HepG2 (cell line): ENCODE data around the gene SLC22A31. TPM values are rescaled to one million over a fixed set of nuclear protein-coding genes. Genes with fewer than 3 reads are reported as not detected.
A peak's percentile ranks its signal among the peaks of the same experiment; 100 is the strongest.

ENCODE experiments used
- AKAP8 ChIP-seq: sonication (generic); formaldehyde crosslinking; IDR thresholded peaks from 2 replicates; pipeline ENCODE4 v1.5.1; 2020; ENCODE audit warnings: mild to moderate bottlenecking, missing genetic modification reagents
- ATF7-NPFF ChIP-seq: sonication (generic); formaldehyde crosslinking; IDR thresholded peaks from 2 replicates; pipeline ENCODE4 v1.8.1; 2023; ENCODE audit warnings: mild to moderate bottlenecking, low read depth, missing genetic modification reagents, moderate library complexity
- FOXA3 ChIP-seq: IDR thresholded peaks from 2 replicates; pipeline ENCODE4 v1.6.1; 2016; ENCODE audit warnings: missing genetic modification reagents, missing compliant biosample characterization
- HDAC1 ChIP-seq: sonication (generic); formaldehyde crosslinking; IDR thresholded peaks from 2 replicates; pipeline ENCODE4 v1.5.1; 2020; ENCODE audit warnings: mild to moderate bottlenecking, missing genetic modification reagents
- HNF4A ChIP-seq: sonication (generic); formaldehyde crosslinking; IDR thresholded peaks from 2 replicates; pipeline ENCODE4 v1.4.0; 2020; ENCODE audit warnings: missing genetic modification reagents
- HNRNPL ChIP-seq: fragments of 200-400 bp; formaldehyde crosslinking; IDR thresholded peaks from 2 replicates; pipeline ENCODE4 v1.6.1; 2017; ENCODE audit warnings: mild to moderate bottlenecking, low read depth, low read length
- NPAS2 ChIP-seq: sonication (generic); formaldehyde crosslinking; IDR thresholded peaks from 2 replicates; pipeline ENCODE4 v1.8.0; 2022; ENCODE audit warnings: mild to moderate bottlenecking, missing genetic modification reagents, borderline replicate concordance
- PHF20 ChIP-seq: sonication (generic); formaldehyde crosslinking; IDR thresholded peaks from 2 replicates; pipeline ENCODE4 v1.5.0; 2020; ENCODE audit warnings: mild to moderate bottlenecking, missing genetic modification reagents
- PHF21A ChIP-seq: sonication (generic); formaldehyde crosslinking; IDR thresholded peaks from 2 replicates; pipeline ENCODE4 v1.5.0; 2020; ENCODE audit warnings: mild to moderate bottlenecking, missing genetic modification reagents
- RXRB ChIP-seq: IDR thresholded peaks from 2 replicates; pipeline ENCODE4 v1.6.1; 2016; ENCODE audit warnings: borderline replicate concordance, missing genetic modification reagents, missing compliant biosample characterization
- SMAD3 ChIP-seq: sonication (generic); formaldehyde crosslinking; IDR thresholded peaks from 2 replicates; pipeline ENCODE4 v1.4.0; 2020; ENCODE audit warnings: missing genetic modification reagents
- ZNF17 ChIP-seq: sonication (generic); formaldehyde crosslinking; IDR thresholded peaks from 2 replicates; pipeline ENCODE4 v1.5.0; 2020; ENCODE audit warnings: mild to moderate bottlenecking, missing genetic modification reagents
- ZNF260 ChIP-seq: sonication (generic); formaldehyde crosslinking; IDR thresholded peaks from 2 replicates; pipeline ENCODE4 v1.4.0; 2020; ENCODE audit warnings: missing genetic modification reagents, low read depth, mild to moderate bottlenecking, borderline replicate concordance
- ZNF331 ChIP-seq: sonication (generic); formaldehyde crosslinking; IDR thresholded peaks from 2 replicates; pipeline ENCODE4 v1.4.0; 2020; ENCODE audit warnings: missing genetic modification reagents
- ZNF772 ChIP-seq: sonication (generic); formaldehyde crosslinking; IDR thresholded peaks from 2 replicates; pipeline ENCODE4 v1.5.0; 2020; ENCODE audit warnings: mild to moderate bottlenecking, missing genetic modification reagents
- ZNF891 ChIP-seq: sonication (generic); formaldehyde crosslinking; IDR thresholded peaks from 2 replicates; pipeline ENCODE4 v1.5.0; 2020; ENCODE audit warnings: mild to moderate bottlenecking, missing genetic modification reagents
- polyA plus RNA-seq, 8 experiments: library from polyadenylated mRNA; depleted of rRNA in 3 of 8; stranded (reverse) in 7 of 8; unstranded in 1 of 8; fragments of >200 nt; fragmentation: Illumina TruSeq in 4 of 8; extraction: Trizol in 4 of 8; gene quantifications; 2 replicates each; pipeline versions ENCODE4 v1.2.1 to v1.2.3, GENCODE V29; 2011 to 2016; ENCODE audit warnings: low read depth in 4 of 8, missing spikeins in 1 of 8, mixed read lengths in 1 of 8; ENCODE audit not compliant: insufficient read depth in 1 of 8
- total RNA-seq, 5 experiments: library from RNA; depleted of rRNA; stranded (reverse); fragments of >200 nt; fragmentation: Illumina TruSeq; extraction: Trizol; gene quantifications; 2 replicates each; pipeline ENCODE4 v1.2.3, GENCODE V29; 2016; ENCODE audit warnings: low read depth in 1 of 5
- TF ChIP-seq, protein P1 (sequence below): sonication (generic); formaldehyde crosslinking; IDR thresholded peaks from 2 replicates; pipeline ENCODE4 v1.8.1; 2023; ENCODE audit warnings: missing genetic modification reagents, mild to moderate bottlenecking, borderline replicate concordance
- TF ChIP-seq, protein P2 (sequence below): sonication (generic); formaldehyde crosslinking; conservative IDR thresholded peaks from 2 replicates; pipeline ENCODE4 v1.4.0; 2020; ENCODE audit warnings: mild to moderate bottlenecking, missing genetic modification reagents, moderate library complexity
- TF ChIP-seq, protein P3 (sequence below): IDR thresholded peaks from 2 replicates; pipeline ENCODE4 v1.6.1; 2016; ENCODE audit warnings: low read depth, borderline replicate concordance
- TF ChIP-seq, protein P4 (sequence below): IDR thresholded peaks from 2 replicates; pipeline ENCODE4 v1.6.1; 2016; ENCODE audit warnings: low read depth, missing genetic modification reagents, missing compliant biosample characterization

The SLC22A31 gene
- total and polyA plus RNA-seq, 2 of the 13 experiments (the other 11 are each of a cell fraction or from before 2014, with no cell fraction given) = 67.3 to 83.3 TPM

DNA sequence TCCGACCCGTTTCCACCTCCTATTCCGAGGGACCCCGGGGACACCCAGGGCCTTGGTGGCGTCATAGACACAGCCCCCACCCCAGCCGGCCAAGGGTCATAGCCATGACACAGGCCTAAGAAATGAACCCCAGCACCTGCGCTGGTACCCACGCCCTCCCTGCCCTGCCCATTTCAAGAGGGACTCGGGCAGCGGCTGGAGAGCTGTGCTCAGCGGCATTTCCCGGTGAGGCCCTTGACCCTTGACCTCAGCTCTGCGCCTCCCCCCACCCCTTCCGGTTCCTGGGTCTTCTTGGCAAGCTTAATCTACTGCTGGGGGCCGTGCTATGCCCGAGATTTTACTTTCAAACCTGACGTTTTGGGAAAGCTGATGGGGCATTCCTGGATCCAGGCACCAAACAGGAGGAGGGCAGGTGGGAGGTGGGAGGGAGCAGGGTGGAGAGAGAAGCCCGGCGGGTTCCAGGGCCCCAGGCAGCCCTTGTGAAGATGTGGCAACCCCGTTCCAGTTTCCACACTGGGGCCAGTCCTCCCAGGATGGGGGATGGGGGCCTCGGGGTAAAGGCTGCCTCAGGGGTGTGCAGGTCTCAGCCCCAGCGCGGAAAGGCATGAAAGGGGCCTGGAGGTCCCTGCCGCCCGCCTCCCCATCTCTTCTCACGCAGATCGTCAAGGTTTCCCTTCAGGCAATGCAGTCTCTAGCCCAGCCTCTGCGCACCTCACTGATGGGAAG is at the start of gene SLC22A31 (continued):
- TF ChIP-seq HNF4A (CRISPR knock-in tag) (peak; percentile 55), ATF7-NPFF (peak; percentile 46; the same call in 1 of the 2 replicates), ZNF331 (CRISPR knock-in tag) (0 out of 2 replicates have a peak, but pooled peaks have one; percentile 40), ZNF260 (CRISPR knock-in tag) (no peak), RXRB (CRISPR knock-in tag) (peak; percentile 67; the same call in 1 of the 2 replicates), ZNF772 (no peak), HDAC1 (CRISPR knock-in tag) (peak; percentile 75), ZNF891 (CRISPR knock-in tag) (no peak; the same call in 1 of the 2 replicates), PHF21A (0 out of 2 replicates have a peak, but pooled peaks have one; percentile 50), AKAP8 (CRISPR knock-in tag) (peak; percentile 47; the same call in 1 of the 2 replicates), HNRNPL (peak; percentile 93), NPAS2 (no peak), SMAD3 (no peak), PHF20 (CRISPR knock-in tag) (peak; percentile 49; the same call in 1 of the 2 replicates), FOXA3 (CRISPR knock-in tag) (no peak; the same call in 1 of the 2 replicates), ZNF17 (CRISPR knock-in tag) (no peak)
- TF ChIP-seq, protein P1, sequence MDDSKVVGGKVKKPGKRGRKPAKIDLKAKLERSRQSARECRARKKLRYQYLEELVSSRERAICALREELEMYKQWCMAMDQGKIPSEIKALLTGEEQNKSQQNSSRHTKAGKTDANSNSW (CRISPR knock-in tag) = no peak
- TF ChIP-seq, protein P2, sequence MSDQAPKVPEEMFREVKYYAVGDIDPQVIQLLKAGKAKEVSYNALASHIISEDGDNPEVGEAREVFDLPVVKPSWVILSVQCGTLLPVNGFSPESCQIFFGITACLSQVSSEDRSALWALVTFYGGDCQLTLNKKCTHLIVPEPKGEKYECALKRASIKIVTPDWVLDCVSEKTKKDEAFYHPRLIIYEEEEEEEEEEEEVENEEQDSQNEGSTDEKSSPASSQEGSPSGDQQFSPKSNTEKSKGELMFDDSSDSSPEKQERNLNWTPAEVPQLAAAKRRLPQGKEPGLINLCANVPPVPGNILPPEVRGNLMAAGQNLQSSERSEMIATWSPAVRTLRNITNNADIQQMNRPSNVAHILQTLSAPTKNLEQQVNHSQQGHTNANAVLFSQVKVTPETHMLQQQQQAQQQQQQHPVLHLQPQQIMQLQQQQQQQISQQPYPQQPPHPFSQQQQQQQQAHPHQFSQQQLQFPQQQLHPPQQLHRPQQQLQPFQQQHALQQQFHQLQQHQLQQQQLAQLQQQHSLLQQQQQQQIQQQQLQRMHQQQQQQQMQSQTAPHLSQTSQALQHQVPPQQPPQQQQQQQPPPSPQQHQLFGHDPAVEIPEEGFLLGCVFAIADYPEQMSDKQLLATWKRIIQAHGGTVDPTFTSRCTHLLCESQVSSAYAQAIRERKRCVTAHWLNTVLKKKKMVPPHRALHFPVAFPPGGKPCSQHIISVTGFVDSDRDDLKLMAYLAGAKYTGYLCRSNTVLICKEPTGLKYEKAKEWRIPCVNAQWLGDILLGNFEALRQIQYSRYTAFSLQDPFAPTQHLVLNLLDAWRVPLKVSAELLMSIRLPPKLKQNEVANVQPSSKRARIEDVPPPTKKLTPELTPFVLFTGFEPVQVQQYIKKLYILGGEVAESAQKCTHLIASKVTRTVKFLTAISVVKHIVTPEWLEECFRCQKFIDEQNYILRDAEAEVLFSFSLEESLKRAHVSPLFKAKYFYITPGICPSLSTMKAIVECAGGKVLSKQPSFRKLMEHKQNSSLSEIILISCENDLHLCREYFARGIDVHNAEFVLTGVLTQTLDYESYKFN (CRISPR knock-in tag) = peak; percentile 77
- TF ChIP-seq, protein P3, sequence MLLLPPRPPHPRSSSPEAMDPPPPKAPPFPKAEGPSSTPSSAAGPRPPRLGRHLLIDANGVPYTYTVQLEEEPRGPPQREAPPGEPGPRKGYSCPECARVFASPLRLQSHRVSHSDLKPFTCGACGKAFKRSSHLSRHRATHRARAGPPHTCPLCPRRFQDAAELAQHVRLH = no peak
- TF ChIP-seq, protein P4, sequence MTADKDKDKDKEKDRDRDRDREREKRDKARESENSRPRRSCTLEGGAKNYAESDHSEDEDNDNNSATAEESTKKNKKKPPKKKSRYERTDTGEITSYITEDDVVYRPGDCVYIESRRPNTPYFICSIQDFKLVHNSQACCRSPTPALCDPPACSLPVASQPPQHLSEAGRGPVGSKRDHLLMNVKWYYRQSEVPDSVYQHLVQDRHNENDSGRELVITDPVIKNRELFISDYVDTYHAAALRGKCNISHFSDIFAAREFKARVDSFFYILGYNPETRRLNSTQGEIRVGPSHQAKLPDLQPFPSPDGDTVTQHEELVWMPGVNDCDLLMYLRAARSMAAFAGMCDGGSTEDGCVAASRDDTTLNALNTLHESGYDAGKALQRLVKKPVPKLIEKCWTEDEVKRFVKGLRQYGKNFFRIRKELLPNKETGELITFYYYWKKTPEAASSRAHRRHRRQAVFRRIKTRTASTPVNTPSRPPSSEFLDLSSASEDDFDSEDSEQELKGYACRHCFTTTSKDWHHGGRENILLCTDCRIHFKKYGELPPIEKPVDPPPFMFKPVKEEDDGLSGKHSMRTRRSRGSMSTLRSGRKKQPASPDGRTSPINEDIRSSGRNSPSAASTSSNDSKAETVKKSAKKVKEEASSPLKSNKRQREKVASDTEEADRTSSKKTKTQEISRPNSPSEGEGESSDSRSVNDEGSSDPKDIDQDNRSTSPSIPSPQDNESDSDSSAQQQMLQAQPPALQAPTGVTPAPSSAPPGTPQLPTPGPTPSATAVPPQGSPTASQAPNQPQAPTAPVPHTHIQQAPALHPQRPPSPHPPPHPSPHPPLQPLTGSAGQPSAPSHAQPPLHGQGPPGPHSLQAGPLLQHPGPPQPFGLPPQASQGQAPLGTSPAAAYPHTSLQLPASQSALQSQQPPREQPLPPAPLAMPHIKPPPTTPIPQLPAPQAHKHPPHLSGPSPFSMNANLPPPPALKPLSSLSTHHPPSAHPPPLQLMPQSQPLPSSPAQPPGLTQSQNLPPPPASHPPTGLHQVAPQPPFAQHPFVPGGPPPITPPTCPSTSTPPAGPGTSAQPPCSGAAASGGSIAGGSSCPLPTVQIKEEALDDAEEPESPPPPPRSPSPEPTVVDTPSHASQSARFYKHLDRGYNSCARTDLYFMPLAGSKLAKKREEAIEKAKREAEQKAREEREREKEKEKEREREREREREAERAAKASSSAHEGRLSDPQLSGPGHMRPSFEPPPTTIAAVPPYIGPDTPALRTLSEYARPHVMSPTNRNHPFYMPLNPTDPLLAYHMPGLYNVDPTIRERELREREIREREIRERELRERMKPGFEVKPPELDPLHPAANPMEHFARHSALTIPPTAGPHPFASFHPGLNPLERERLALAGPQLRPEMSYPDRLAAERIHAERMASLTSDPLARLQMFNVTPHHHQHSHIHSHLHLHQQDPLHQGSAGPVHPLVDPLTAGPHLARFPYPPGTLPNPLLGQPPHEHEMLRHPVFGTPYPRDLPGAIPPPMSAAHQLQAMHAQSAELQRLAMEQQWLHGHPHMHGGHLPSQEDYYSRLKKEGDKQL (CRISPR knock-in tag) = no peak
